Gastrocnemius medialis (tissue), 4 donors: ENCODE results near the gene FGG.

Source experiments
- POLR2A ChIP-seq, 2 donors: fragments of 450-650 bp; IDR thresholded peaks; one replicate each; pipeline ENCODE4 v1.6.1; 2017; ENCODE audit warnings: antibody characterized with exemption in 2 of 2, mild to moderate bottlenecking in 2 of 2, moderate library complexity in 2 of 2
- TF ChIP-seq, protein P1 (sequence below), 5 experiments: fragments of 450-650 bp in 3 of 5; fragments of 200-600 bp in 2 of 5; sonication (generic) in 2 of 5; IDR thresholded peaks in 4 of 5; conservative IDR thresholded peaks in 1 of 5; 1 replicate in 4 of 5; 2 replicates in 1 of 5; pipeline ENCODE4 v1.5.1; 2016 to 2019; ENCODE audit warnings: antibody characterized with exemption in 5 of 5, mild to moderate bottlenecking in 3 of 5, moderate library complexity in 3 of 5

DNA sequence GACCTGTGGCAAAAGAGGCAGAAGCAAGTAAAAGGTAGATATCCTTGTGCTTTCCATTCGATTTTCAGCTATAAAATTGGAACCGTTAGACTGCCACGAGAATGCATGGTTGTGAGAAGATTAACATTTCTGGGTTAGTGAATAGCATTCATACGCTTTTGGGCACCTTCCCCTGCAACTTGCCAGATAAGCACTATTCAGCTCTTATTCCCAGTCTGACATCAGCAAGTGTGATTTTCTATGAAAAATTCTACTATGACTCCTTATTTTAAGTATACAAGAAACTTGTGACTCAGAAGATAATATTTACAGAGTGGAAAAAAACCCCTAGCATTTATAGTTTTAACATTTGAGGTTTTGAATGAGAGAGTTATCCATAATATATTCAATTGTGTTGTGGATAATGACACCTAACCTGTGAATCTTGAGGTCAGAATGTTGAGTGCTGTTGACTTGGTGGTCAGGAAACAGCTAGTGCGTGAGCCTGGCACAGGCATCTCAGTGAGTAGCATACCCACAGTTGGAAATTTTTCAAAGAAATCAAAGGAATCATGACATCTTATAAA, 45.7 kb downstream of the FGG start:
- no peak for TF ChIP-seq POLR2A (IDR thresholded peaks at IDR 0.05)
- TF ChIP-seq, protein P1, sequence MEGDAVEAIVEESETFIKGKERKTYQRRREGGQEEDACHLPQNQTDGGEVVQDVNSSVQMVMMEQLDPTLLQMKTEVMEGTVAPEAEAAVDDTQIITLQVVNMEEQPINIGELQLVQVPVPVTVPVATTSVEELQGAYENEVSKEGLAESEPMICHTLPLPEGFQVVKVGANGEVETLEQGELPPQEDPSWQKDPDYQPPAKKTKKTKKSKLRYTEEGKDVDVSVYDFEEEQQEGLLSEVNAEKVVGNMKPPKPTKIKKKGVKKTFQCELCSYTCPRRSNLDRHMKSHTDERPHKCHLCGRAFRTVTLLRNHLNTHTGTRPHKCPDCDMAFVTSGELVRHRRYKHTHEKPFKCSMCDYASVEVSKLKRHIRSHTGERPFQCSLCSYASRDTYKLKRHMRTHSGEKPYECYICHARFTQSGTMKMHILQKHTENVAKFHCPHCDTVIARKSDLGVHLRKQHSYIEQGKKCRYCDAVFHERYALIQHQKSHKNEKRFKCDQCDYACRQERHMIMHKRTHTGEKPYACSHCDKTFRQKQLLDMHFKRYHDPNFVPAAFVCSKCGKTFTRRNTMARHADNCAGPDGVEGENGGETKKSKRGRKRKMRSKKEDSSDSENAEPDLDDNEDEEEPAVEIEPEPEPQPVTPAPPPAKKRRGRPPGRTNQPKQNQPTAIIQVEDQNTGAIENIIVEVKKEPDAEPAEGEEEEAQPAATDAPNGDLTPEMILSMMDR (IDR thresholded peaks at IDR 0.05 in 4 of 5, conservative IDR thresholded peaks at IDR 0.05 in 1 of 5) = no peak
